Measurements from ENCODE around the gene PTPRM. TPM values are rescaled to one million over a fixed set of nuclear protein-coding genes. Genes with fewer than 3 reads are reported as not detected.
A peak's percentile ranks its signal among the peaks of the same experiment; 100 is the strongest.

Gene PTPRM
- total and polyA plus RNA-seq, 4 donors, result 118 to 160 (median 122) TPM

DNA sequence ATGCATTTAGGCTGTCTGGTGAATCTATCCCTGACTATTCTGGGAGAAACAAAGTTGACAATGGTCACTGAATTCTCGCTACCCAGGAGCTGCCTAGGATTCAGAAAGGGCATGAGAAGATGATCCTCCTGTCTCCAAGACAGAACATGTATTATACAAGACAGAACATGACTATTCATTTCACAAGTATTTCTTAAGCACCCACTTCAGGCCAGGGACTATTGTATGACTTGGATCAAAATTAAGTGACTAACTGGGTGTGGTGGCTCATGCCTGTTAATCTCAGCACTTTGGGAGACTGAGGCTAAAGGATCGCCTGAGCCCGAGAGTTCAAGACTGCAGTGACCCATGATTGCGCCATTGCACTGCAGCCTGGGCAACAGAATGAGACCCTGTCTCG is 806.4 kb downstream of the PTPRM start:
- WGBS (ENCODE audit: insufficient coverage), result 100% methylated on average over 2 of the region's 5 CpGs
- Histone ChIP-seq H3K27me3 (ENCODE audit: control insufficient read depth, insufficient read depth, low read length) (no peaks in the 10 kb centered on the region), H3K27ac (ENCODE audit: low read depth, low read length) (no peak overlapping the region), H3K36me3 (ENCODE audit: control insufficient read depth, insufficient read depth, low read length) (peaks cover 8% of the 10 kb centered on the region), H3K4me1 (ENCODE audit: control insufficient read depth, insufficient read depth, low read length) (no peaks in the 10 kb centered on the region), H3K9me3 (ENCODE audit: control insufficient read depth, insufficient read depth, low read length) (no peaks in the 10 kb centered on the region), H3K4me3 (ENCODE audit: low read depth, low read length) (no peak overlapping the region)
- DNase-seq (ENCODE audit: low read depth in 4 of 6, low spot score in 6 of 6), result no peak

- H3K36me3 ChIP-seq (ENCODE audit: control insufficient read depth, insufficient read depth, low read length), result peaks cover 18% of the 10 kb centered on the region
- no peak overlapping the region for H3K27ac ChIP-seq (ENCODE audit: low read depth, low read length)
- H3K4me3 ChIP-seq (ENCODE audit: low read depth, low read length), result no peak overlapping the region
- WGBS (ENCODE audit: insufficient coverage), result no CpG with 5 or more reads among the region's 4 CpGs
- no peaks in the 10 kb centered on the region for H3K27me3 ChIP-seq (ENCODE audit: control insufficient read depth, insufficient read depth, low read length)
- no peaks in the 10 kb centered on the region for H3K4me1 ChIP-seq (ENCODE audit: control insufficient read depth, insufficient read depth, low read length)
- H3K9me3 ChIP-seq (ENCODE audit: control insufficient read depth, insufficient read depth, low read length), result no peaks in the 10 kb centered on the region
- no peak for DNase-seq (ENCODE audit: low read depth in 4 of 6, low spot score in 6 of 6)
These were observed 807.6 kb downstream of the PTPRM start for GRCh38 chr18:8374676-8375075.

- Histone ChIP-seq H3K4me1 (ENCODE audit: control insufficient read depth, insufficient read depth, low read length) (no peaks in the 10 kb centered on the region), H3K27me3 (ENCODE audit: control insufficient read depth, insufficient read depth, low read length) (no peaks in the 10 kb centered on the region), H3K27ac (ENCODE audit: low read depth, low read length) (no peak overlapping the region), H3K9me3 (ENCODE audit: control insufficient read depth, insufficient read depth, low read length) (no peaks in the 10 kb centered on the region), H3K4me3 (ENCODE audit: low read depth, low read length) (no peak overlapping the region), H3K36me3 (ENCODE audit: control insufficient read depth, insufficient read depth, low read length) (peaks cover 18% of the 10 kb centered on the region)
- 100% methylated on average over 1 of the region's 3 CpGs for WGBS (ENCODE audit: insufficient coverage)
- no peak for DNase-seq (ENCODE audit: low read depth in 4 of 6, low spot score in 6 of 6)
These were observed 808.1 kb downstream of the PTPRM start for GRCh38 chr18:8375249-8375648.

- DNase-seq (ENCODE audit: low read depth in 4 of 6, low spot score in 6 of 6), result no peak
- WGBS (ENCODE audit: insufficient coverage), result 96% methylated on average over 6 of the region's 7 CpGs
These were observed 809.0 kb downstream of the PTPRM start for GRCh38 chr18:8376113-8376512.

DNA sequence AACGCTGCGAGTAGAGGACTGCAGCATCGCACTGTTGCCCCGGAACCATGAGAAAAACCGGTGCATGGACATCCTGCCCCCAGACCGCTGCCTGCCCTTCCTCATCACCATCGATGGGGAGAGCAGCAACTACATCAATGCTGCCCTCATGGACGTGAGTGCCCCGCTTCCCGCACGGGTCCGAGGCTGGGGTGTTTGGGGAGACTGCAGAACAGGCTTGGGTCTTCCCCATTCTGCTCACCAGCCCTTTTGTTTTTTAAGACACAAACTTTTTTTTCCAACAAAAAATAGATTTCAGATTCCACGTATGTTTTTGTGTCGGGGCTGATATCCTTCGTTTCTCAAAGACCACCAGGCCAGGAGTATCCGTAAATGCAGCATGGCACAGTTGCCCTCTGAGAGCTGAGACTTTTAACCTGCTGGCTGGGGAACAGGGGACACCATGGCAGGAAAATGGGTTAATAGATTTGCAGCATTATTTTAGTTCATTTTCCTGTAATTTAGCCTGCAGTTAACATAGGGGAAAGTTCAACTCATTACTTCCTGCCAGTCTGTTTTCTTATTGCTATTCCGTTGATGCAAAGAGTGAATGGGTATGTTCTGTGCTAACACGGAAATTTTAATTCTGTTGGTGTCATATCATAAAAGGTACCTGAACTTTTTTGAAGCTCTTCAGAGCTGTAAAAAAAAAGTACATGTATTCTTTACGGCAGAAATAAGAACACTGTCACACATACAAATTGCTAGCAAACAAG is 812.2 kb downstream of the PTPRM start:
- Histone ChIP-seq H3K9me3 (ENCODE audit: control insufficient read depth, insufficient read depth, low read length) (no peaks in the 10 kb centered on the region), H3K27ac (ENCODE audit: low read depth, low read length) (no peak overlapping the region), H3K4me1 (ENCODE audit: control insufficient read depth, insufficient read depth, low read length) (peaks cover 12% of the 10 kb centered on the region), H3K27me3 (ENCODE audit: control insufficient read depth, insufficient read depth, low read length) (no peaks in the 10 kb centered on the region), H3K36me3 (ENCODE audit: control insufficient read depth, insufficient read depth, low read length) (peaks cover 18% of the 10 kb centered on the region), H3K4me3 (ENCODE audit: low read depth, low read length) (no peak overlapping the region)
- WGBS (ENCODE audit: insufficient coverage), result 97% methylated on average over 15 of the region's 19 CpGs
- DNase-seq (ENCODE audit: low read depth in 4 of 6, low spot score in 6 of 6), result no peak

More at GRCh38 chr18:8376113-8376512, 809.0 kb downstream of the PTPRM start:
- peaks cover 6% of the 10 kb centered on the region for H3K4me1 ChIP-seq (ENCODE audit: control insufficient read depth, insufficient read depth, low read length)
- H3K27me3 ChIP-seq (ENCODE audit: control insufficient read depth, insufficient read depth, low read length), result no peaks in the 10 kb centered on the region
- H3K36me3 ChIP-seq (ENCODE audit: control insufficient read depth, insufficient read depth, low read length), result peaks cover 18% of the 10 kb centered on the region
- H3K9me3 ChIP-seq (ENCODE audit: control insufficient read depth, insufficient read depth, low read length), result no peaks in the 10 kb centered on the region
- H3K4me3 ChIP-seq (ENCODE audit: low read depth, low read length), result no peak overlapping the region
- H3K27ac ChIP-seq (ENCODE audit: low read depth, low read length), result no peak overlapping the region

GRCh38 chr18:8380006-8380405 is 812.9 kb downstream of the PTPRM start:
- 60% methylated on average over 1 of the region's 2 CpGs for WGBS (ENCODE audit: insufficient coverage)
- Histone ChIP-seq H3K4me3 (ENCODE audit: low read depth, low read length) (no peak overlapping the region), H3K4me1 (ENCODE audit: control insufficient read depth, insufficient read depth, low read length) (peaks cover 12% of the 10 kb centered on the region), H3K27ac (ENCODE audit: low read depth, low read length) (no peak overlapping the region), H3K9me3 (ENCODE audit: control insufficient read depth, insufficient read depth, low read length) (no peaks in the 10 kb centered on the region), H3K27me3 (ENCODE audit: control insufficient read depth, insufficient read depth, low read length) (no peaks in the 10 kb centered on the region), H3K36me3 (ENCODE audit: control insufficient read depth, insufficient read depth, low read length) (peaks cover 23% of the 10 kb centered on the region)
- DNase-seq (ENCODE audit: low read depth in 4 of 6, low spot score in 6 of 6), result no peak

- no CpG with 5 or more reads among the region's 2 CpGs for WGBS (ENCODE audit: insufficient coverage)
- peak overlapping the region; percentile 75 for H3K27ac ChIP-seq (ENCODE audit: low read depth, low read length)
- peaks cover 29% of the 10 kb centered on the region for H3K36me3 ChIP-seq (ENCODE audit: control insufficient read depth, insufficient read depth, low read length)
- peaks cover 12% of the 10 kb centered on the region for H3K4me1 ChIP-seq (ENCODE audit: control insufficient read depth, insufficient read depth, low read length)
- DNase-seq (ENCODE audit: low read depth in 4 of 6, low spot score in 6 of 6), result no peak
- no peaks in the 10 kb centered on the region for H3K9me3 ChIP-seq (ENCODE audit: control insufficient read depth, insufficient read depth, low read length)
- H3K4me3 ChIP-seq (ENCODE audit: low read depth, low read length), result no peak overlapping the region
- H3K27me3 ChIP-seq (ENCODE audit: control insufficient read depth, insufficient read depth, low read length), result no peaks in the 10 kb centered on the region
These were observed 813.8 kb downstream of the PTPRM start for GRCh38 chr18:8380926-8381325.

DNA sequence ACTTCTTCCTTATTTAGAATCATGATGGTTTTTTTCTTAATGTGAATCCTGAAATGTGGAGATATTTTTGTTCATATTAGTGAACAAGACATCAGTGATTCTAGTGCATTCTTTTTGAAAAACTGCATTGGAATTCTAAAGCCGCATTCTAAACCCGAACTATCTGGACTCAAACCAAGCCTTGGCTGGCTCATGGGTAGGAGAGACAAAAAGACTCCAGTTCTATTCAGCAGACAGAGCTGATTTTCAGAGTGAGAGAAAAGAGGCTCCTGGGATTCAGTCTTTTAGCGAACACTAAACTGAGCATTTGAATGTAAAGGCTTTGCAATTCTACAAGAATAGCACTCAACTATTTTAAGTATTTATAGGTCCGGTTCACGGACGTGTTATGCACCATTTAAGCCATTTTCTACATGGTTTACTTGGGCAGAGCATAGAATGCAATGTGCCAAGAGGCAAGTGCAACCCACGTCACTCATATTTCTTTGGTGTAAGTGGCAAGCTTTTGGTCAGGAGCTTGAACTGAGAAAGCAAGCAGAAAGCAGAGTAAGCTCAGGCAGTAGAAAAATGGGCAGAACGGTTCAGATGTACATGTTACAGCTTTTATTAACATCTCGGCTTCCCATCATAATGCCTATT is 814.8 kb downstream of the PTPRM start:
- WGBS (ENCODE audit: insufficient coverage), result 20% methylated on average over 2 of the region's 9 CpGs

DNA sequence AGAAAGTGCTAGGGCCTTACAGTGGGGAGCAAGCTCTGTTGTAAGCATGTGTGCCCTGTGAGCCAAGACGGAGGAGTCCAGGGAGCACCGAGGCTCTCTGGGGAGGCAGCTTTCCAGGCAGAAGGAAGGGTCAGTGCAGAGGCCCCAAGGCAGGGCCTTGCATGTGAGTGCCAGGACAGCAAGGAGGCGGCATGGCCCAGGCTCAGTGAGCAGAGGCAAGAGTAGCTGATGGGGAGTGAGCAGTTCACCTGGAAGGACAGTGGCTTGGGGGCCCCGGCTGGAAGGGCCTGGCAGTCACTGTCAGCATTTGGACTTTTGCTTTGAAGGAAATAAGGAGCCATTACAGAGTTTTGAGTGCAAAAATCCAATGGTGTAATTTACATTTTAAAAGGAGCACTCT is 818.3 kb downstream of the PTPRM start:
- H3K27me3 ChIP-seq (ENCODE audit: control insufficient read depth, insufficient read depth, low read length), result no peaks in the 10 kb centered on the region
- H3K36me3 ChIP-seq (ENCODE audit: control insufficient read depth, insufficient read depth, low read length), result peaks cover 20% of the 10 kb centered on the region
- no peaks in the 10 kb centered on the region for H3K9me3 ChIP-seq (ENCODE audit: control insufficient read depth, insufficient read depth, low read length)
- H3K4me1 ChIP-seq (ENCODE audit: control insufficient read depth, insufficient read depth, low read length), result peaks cover 10% of the 10 kb centered on the region
- H3K4me3 ChIP-seq (ENCODE audit: low read depth, low read length), result no peak overlapping the region
- no peak for DNase-seq (ENCODE audit: low read depth in 4 of 6, low spot score in 6 of 6)
- H3K27ac ChIP-seq (ENCODE audit: low read depth, low read length), result no peak overlapping the region
- 90% methylated on average over 4 of the region's 4 CpGs for WGBS (ENCODE audit: insufficient coverage)

More for the DNA sequence above, 814.8 kb downstream of the PTPRM start:
- Histone ChIP-seq H3K27me3 (ENCODE audit: control insufficient read depth, insufficient read depth, low read length) (no peaks in the 10 kb centered on the region), H3K4me3 (ENCODE audit: low read depth, low read length) (no peak overlapping the region), H3K9me3 (ENCODE audit: control insufficient read depth, insufficient read depth, low read length) (no peaks in the 10 kb centered on the region), H3K27ac (ENCODE audit: low read depth, low read length) (peak overlapping the region; percentile 75), H3K36me3 (ENCODE audit: control insufficient read depth, insufficient read depth, low read length) (peaks cover 24% of the 10 kb centered on the region), H3K4me1 (ENCODE audit: control insufficient read depth, insufficient read depth, low read length) (peaks cover 12% of the 10 kb centered on the region)
- DNase-seq (ENCODE audit: low read depth in 4 of 6, low spot score in 6 of 6), result peak; percentile 47 to 90 (median 64)

All from spinal cord (tissue), 10 donors.